ENCODE data around the gene CYP19A1. TPM values are rescaled to one million over a fixed set of nuclear protein-coding genes. Genes with fewer than 3 reads are reported as not detected.

Gene CYP19A1
- not detected for total RNA-seq

- Mint-ChIP-seq H3K4me1 (no peaks in the 10 kb centered on the region), H3K36me3 (no peaks in the 10 kb centered on the region), H3K27ac (no peak within 1 kb of the TSS), H3K27me3 (peaks cover 36% of the 10 kb centered on the region), H3K9me3 (no peaks in the 10 kb centered on the region), H3K4me3 (no peak within 1 kb of the TSS)
- DNase-seq: no peak
These were observed at the start of gene CYP19A1 for GRCh38 chr15:51338496-51338895. Gene CYP19A1, minus strand, starts transcription at chr15:51338596. Its CDS starts 95,684 bp downstream, at chr15:51242912.

- DNase-seq: no peak
- Mint-ChIP-seq H3K4me1 (peaks cover 7% of the 10 kb centered on the region), H3K4me3 (no peak overlapping the region), H3K27ac (no peak overlapping the region), H3K36me3 (no peaks in the 10 kb centered on the region), H3K27me3 (peaks cover 16% of the 10 kb centered on the region), H3K9me3 (no peaks in the 10 kb centered on the region)
These were observed 49.3 kb upstream of the CYP19A1 start for GRCh38 chr15:51387699-51388041.

DNA sequence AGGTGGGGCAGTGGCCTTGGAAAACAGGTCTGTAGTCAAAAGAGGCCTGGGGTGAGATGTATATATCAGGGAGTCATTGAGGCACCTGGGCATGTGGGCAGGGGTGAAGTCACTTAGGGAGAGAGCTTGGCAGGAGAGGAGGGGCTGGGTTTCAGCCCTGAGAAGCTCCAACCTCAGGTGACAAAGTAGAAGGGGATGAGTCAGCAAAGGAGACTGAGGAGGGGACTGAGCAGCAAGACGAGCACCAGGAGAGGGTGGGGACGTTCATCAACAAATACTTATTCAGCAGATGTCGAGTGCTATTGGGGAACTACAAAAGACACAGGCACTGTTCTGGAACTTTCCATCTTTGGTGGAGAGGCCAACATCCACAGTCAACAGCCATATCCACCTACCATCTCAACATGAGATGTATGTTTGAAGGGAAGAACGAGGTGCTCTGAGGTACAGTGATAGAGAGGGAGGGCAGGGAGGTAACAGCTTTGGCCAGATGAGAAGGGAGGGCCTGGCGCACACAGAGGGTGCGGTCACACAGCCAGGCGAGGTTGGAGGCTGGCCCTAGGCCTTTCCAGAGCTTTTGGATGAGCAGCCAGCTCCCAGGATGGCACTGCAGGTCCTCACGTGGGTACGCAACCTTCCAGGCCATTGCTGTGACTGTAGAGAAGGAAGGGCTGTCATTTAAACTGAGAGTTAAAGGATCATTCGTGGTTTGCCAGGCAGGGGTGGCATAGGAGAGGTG lies 48.7 kb upstream of the CYP19A1 start:
- Mint-ChIP-seq H3K4me3 (no peak overlapping the region), H3K4me1 (peaks cover 7% of the 10 kb centered on the region), H3K36me3 (no peaks in the 10 kb centered on the region), H3K9me3 (no peaks in the 10 kb centered on the region), H3K27ac (no peak overlapping the region), H3K27me3 (peaks cover 18% of the 10 kb centered on the region)
- DNase-seq: no peak

DNA sequence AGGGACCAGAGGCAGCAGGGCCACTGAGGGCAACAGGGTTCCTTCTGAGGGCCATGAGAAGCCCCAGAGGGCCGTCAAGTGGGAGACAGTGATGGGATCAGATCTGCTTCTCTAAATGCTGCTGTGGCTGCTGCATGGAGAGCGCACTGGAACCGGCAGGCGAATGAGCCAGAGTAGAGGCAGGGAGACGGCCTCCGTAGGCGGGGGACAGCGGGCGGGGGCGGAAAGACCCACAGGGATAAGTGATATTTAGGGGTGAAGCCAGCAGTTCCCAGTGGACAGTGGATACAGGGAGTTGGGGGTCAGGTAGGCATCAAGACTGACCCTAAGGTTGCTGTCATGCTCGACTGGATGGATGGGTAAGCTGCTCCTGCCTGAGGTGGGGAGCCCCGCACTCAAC lies 48.1 kb upstream of the CYP19A1 start:
- no peaks in the 10 kb centered on the region for H3K36me3 Mint-ChIP-seq
- peaks cover 7% of the 10 kb centered on the region for H3K4me1 Mint-ChIP-seq
- no peak for DNase-seq
- H3K4me3 Mint-ChIP-seq: no peak overlapping the region
- peaks cover 24% of the 10 kb centered on the region for H3K27me3 Mint-ChIP-seq
- H3K27ac Mint-ChIP-seq: no peak overlapping the region
- H3K9me3 Mint-ChIP-seq: no peaks in the 10 kb centered on the region

DNA sequence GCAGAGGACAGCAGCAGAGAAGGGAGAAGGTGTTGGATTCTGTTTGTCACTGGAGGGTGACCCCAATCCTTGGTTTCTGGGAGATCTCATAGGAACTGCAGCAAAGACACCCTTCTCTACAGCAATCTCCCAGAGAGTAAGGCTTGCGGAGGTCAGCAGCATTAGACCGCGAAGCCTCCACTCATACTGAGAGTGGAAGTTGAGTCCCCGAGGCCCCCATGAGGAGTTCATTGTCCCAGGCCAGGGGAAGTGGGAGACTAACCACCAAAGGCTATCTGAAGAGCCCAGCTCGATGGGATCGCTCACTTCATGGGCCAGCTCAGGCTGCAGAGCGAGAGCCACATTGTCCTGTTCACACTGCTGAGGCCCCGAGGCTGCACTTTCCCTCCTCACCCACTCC lies 47.6 kb upstream of the CYP19A1 start:
- H3K4me1 Mint-ChIP-seq: peaks cover 7% of the 10 kb centered on the region
- H3K36me3 Mint-ChIP-seq: no peaks in the 10 kb centered on the region
- peaks cover 27% of the 10 kb centered on the region for H3K27me3 Mint-ChIP-seq

DNA sequence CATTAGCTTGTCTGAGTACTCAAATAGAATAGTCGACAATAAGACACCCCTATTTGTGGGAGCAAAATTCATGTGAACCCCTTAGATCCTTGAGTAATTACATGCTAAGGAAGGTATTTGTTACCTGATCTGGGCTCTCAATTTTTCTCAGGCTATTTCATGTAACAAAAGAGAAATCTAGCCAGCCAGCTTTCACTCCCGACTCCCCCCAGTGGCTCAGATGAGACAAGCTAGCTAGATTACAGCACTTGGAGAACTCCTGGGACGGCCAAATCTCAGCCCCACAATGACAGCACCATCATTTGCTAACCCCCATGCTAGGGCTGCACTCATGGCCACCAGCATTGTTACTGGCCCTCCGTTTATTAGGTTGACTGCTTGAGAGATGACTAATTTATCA lies 44.4 kb upstream of the CYP19A1 start:
- Mint-ChIP-seq H3K36me3 (no peaks in the 10 kb centered on the region), H3K27ac (no peak overlapping the region), H3K9me3 (no peaks in the 10 kb centered on the region), H3K4me1 (no peaks in the 10 kb centered on the region), H3K4me3 (no peak overlapping the region), H3K27me3 (peaks cover 27% of the 10 kb centered on the region)
- DNase-seq: peak; percentile 6

More for the DNA sequence above, 47.6 kb upstream of the CYP19A1 start:
- Mint-ChIP-seq H3K4me3 (no peak overlapping the region), H3K9me3 (no peaks in the 10 kb centered on the region), H3K27ac (no peak overlapping the region)
- no peak for DNase-seq

- H3K9me3 Mint-ChIP-seq: no peaks in the 10 kb centered on the region
- no peak overlapping the region for H3K27ac Mint-ChIP-seq
- H3K27me3 Mint-ChIP-seq: peaks cover 27% of the 10 kb centered on the region
- DNase-seq: peak; percentile 29
- H3K36me3 Mint-ChIP-seq: no peaks in the 10 kb centered on the region
- H3K4me1 Mint-ChIP-seq: no peaks in the 10 kb centered on the region
- no peak overlapping the region for H3K4me3 Mint-ChIP-seq
These were observed 42.8 kb upstream of the CYP19A1 start for GRCh38 chr15:51380999-51381806.

GRCh38 chr15:51379390-51379789 lies 41.0 kb upstream of the CYP19A1 start:
- no peak for DNase-seq
- no peaks in the 10 kb centered on the region for H3K4me1 Mint-ChIP-seq
- no peak overlapping the region for H3K4me3 Mint-ChIP-seq
- no peaks in the 10 kb centered on the region for H3K9me3 Mint-ChIP-seq
- H3K36me3 Mint-ChIP-seq: no peaks in the 10 kb centered on the region
- H3K27me3 Mint-ChIP-seq: peaks cover 21% of the 10 kb centered on the region
- H3K27ac Mint-ChIP-seq: no peak overlapping the region

GRCh38 chr15:51378406-51378805 lies 40.0 kb upstream of the CYP19A1 start:
- H3K9me3 Mint-ChIP-seq: no peaks in the 10 kb centered on the region
- no peak overlapping the region for H3K27ac Mint-ChIP-seq
- H3K4me1 Mint-ChIP-seq: no peaks in the 10 kb centered on the region
- no peak overlapping the region for H3K4me3 Mint-ChIP-seq
- no peak for DNase-seq
- peaks cover 17% of the 10 kb centered on the region for H3K27me3 Mint-ChIP-seq
- H3K36me3 Mint-ChIP-seq: no peaks in the 10 kb centered on the region

DNA sequence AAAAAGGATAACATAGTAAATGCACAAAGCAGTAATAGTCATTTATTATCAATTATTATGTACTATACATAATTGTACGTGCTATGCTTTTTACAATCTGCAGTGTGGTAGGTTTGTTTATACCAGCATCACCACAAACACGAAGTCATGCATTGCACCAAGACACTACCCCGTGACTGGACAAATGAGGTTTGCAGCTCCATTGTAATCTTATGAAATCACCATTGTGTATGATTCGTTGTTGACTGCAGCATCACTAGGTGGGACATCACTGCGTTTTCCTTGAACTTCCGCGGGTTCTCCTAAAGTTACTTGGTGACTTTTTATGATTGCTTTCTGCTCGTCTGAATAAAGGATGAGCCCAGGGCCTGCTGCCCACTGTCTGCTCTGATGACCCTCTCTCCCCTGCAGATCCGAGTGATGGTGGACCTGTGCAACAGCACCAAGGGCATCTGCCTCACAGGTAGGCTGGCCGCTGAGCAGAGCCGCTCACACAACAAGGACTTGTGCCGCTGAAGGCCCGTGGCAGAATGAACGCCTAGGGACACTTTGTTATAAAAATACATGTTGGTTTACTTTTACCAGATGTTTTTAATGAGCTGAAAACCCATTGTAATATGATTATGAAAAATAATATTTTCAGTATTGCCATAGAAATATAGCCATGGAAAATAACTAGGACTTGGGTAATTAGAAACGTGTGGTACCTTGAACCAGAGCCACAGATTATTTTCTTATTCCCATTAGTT lies 38.8 kb upstream of the CYP19A1 start:
- H3K9me3 Mint-ChIP-seq: no peaks in the 10 kb centered on the region
- no peak overlapping the region for H3K27ac Mint-ChIP-seq
- no peak overlapping the region for H3K4me3 Mint-ChIP-seq
- no peak for DNase-seq
- H3K27me3 Mint-ChIP-seq: peaks cover 9% of the 10 kb centered on the region
- H3K36me3 Mint-ChIP-seq: no peaks in the 10 kb centered on the region
- H3K4me1 Mint-ChIP-seq: no peaks in the 10 kb centered on the region

- Mint-ChIP-seq H3K27me3 (no peaks in the 10 kb centered on the region), H3K36me3 (no peaks in the 10 kb centered on the region), H3K27ac (no peak overlapping the region), H3K4me1 (no peaks in the 10 kb centered on the region), H3K9me3 (no peaks in the 10 kb centered on the region), H3K4me3 (no peak overlapping the region)
- DNase-seq: no peak
These were observed 37.7 kb upstream of the CYP19A1 start for GRCh38 chr15:51375966-51376640.

GRCh38 chr15:51374131-51374530 lies 35.7 kb upstream of the CYP19A1 start:
- DNase-seq: no peak
- Mint-ChIP-seq H3K27me3 (no peaks in the 10 kb centered on the region), H3K9me3 (no peaks in the 10 kb centered on the region), H3K27ac (no peak overlapping the region), H3K4me3 (no peak overlapping the region), H3K4me1 (no peaks in the 10 kb centered on the region), H3K36me3 (no peaks in the 10 kb centered on the region)

- Mint-ChIP-seq H3K36me3 (no peaks in the 10 kb centered on the region), H3K4me1 (no peaks in the 10 kb centered on the region)
These were observed 32.9 kb upstream of the CYP19A1 start for GRCh38 chr15:51371266-51371665.

GRCh38 chr15:51369451-51369761 lies 31.0 kb upstream of the CYP19A1 start:
- H3K4me1 Mint-ChIP-seq: no peaks in the 10 kb centered on the region
- no peaks in the 10 kb centered on the region for H3K36me3 Mint-ChIP-seq
- no peak overlapping the region for H3K27ac Mint-ChIP-seq

More at GRCh38 chr15:51371266-51371665, 32.9 kb upstream of the CYP19A1 start:
- DNase-seq: no peak
- Mint-ChIP-seq H3K9me3 (no peaks in the 10 kb centered on the region), H3K27me3 (peaks cover under 1% of the 10 kb centered on the region), H3K4me3 (no peak overlapping the region), H3K27ac (no peak overlapping the region)

More at GRCh38 chr15:51369451-51369761, 31.0 kb upstream of the CYP19A1 start:
- peaks cover 7% of the 10 kb centered on the region for H3K27me3 Mint-ChIP-seq
- no peak for DNase-seq
- H3K4me3 Mint-ChIP-seq: no peak overlapping the region
- no peaks in the 10 kb centered on the region for H3K9me3 Mint-ChIP-seq

Measured in activated naive CD8-positive, alpha-beta T cell treated with anti-CD3 and anti-CD28 coated beads for 36 hours (primary cell).